Endothelial cell of umbilical vein (primary cell): ENCODE data around the gene PCARE.

Experiments
- CTCF ChIP-seq, 2 donors: IDR thresholded peaks; 1 replicate in 1 of 2; 2 replicates in 1 of 2; pipeline ENCODE4 v1.5.1; 2011; ENCODE audit warnings: low read length in 2 of 2, mild to moderate bottlenecking in 2 of 2, moderate library complexity in 2 of 2, control low read depth in 1 of 2, inconsistent platforms in 1 of 2, low read depth in 1 of 2; ENCODE audit not compliant: insufficient read depth in 1 of 2; ENCODE audit errors: extremely low read depth in 1 of 2
- EZH2 ChIP-seq: IDR thresholded peaks from 2 replicates; pipeline ENCODE4 v1.6.1; 2012; ENCODE audit warnings: borderline replicate concordance, low read depth, mild to moderate bottlenecking, moderate library complexity, low read length, inconsistent platforms; ENCODE audit not compliant: severe bottlenecking
- FOS ChIP-seq: IDR thresholded peaks from 2 replicates; pipeline ENCODE4 v1.6.1; 2011; ENCODE audit warnings: mild to moderate bottlenecking, low read length, moderate library complexity, borderline replicate concordance; ENCODE audit not compliant: insufficient read depth
- JUN ChIP-seq: IDR thresholded peaks from 2 replicates; pipeline ENCODE4 v1.6.1; 2011; ENCODE audit warnings: borderline replicate concordance, low read depth; ENCODE audit not compliant: insufficient read length, insufficient read depth
- POLR2A ChIP-seq: IDR thresholded peaks from 2 replicates; pipeline ENCODE4 v1.6.1; 2012; ENCODE audit warnings: low read depth, mild to moderate bottlenecking, control low read depth, low read length
- POLR2AphosphoS5 ChIP-seq: IDR thresholded peaks from 2 replicates; pipeline ENCODE4 v1.6.1; 2012; ENCODE audit warnings: low read depth, mild to moderate bottlenecking, control low read depth, low read length, moderate library complexity; ENCODE audit not compliant: insufficient read depth

- no peak for TF ChIP-seq CTCF (IDR thresholded peaks at IDR 0.05; ENCODE audit: extremely low read depth in 1 of 2, insufficient read depth in 1 of 2, low read depth in 1 of 2, low read length in 2 of 2)
- TF ChIP-seq POLR2A: no peak
- no peak for TF ChIP-seq FOS
- TF ChIP-seq EZH2: no peak
- TF ChIP-seq JUN: no peak
- no peak for TF ChIP-seq POLR2AphosphoS5
Measured at GRCh38 chr2:29105375-29105774, 31.1 kb upstream of the PCARE start.
